ENCODE results near the gene TRAPPC6A.
A peak's percentile ranks its signal among the peaks of the same experiment; 100 is the strongest.
"Not testable (repeated sequence)": the region's sequence is repeated elsewhere in the genome, so short reads cannot be mapped to it uniquely, and the experiment has no call there.

TRAPPC6A gene

GRCh38 chr19:45130888-45131615 lies 47.0 kb downstream of the TRAPPC6A start:
- no peak for DNase-seq (ENCODE audit: low spot score)

DNA sequence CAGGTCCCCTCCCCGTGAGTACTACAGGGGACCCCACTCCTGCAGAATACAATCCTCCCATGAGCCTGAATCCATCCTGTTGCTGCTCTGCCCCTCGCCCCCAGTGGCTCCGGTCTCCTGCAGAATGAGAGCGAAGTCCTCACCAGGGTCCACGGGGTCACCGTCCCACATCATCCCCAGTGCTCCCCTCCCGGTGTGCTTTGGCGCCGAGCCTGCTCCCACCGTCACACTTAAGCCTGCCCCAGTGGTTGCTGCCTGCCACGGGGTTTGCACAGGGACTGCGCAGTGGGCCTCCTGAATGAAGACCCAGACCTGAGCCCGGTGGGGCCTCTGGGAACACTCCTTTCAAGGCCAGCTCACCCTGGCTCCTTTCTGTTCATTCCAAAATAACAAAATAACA lies 47.8 kb downstream of the TRAPPC6A start:
- DNase-seq (ENCODE audit: low spot score): no peak

DNA sequence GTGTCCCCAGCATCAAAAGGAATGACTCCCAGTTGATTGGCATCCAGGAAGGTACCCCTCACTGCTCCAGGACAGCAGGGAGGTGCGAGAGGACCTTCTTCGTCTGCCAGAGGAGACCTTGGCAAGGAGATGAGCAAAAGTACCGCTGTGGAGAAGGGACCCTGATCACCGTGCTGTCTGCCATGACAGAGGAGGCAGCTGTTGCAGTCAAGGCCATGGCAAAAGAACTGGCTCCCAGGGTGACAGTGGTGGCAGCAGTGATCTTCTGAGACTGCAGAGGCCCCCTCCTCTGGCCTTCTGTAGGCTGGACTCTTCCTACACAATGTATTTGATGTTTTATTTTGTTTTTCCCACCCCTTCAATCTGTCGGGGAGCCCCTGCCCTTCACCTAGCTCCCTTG lies 49.2 kb downstream of the TRAPPC6A start:
- DNase-seq (ENCODE audit: low spot score): no peak

DNA sequence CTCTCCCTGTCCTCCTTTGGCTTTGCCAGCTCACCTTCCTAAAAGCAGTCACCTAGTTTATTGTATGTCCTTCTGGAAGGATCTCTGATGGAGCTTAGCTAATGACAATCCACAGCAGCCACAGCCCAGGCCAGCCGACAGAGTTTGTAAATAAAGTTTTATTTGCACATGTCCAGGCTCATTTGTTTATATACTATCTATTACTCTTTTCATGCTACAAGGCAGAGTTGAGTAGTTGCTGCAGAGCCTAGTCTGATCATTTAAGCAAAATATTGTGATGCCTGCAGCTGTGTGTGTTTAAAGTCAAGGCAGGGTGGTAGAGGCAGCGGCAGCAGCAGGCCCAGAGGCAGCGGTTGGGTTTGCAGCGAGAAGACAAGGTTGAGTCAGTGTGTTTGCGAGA lies 49.9 kb downstream of the TRAPPC6A start:
- DNase-seq (ENCODE audit: low spot score): no peak

DNA sequence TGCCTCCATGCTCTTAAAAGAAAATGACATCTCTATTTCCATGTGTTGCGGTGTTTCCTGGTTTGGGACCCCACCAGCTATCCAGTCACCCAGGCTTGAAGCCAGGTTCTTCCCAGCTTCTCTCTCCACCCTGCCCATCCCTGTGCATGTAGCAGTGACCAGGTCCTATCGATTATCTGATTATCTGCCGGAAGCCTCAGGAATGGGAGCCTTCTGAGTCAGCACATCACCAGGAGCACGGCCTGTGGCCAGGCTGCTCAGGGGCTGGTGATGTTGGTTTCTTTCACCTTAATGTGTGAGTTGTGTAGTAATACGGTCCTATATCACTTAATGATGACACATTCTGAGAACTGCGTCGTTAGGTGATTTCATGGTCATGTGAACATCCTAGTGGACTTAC lies 51.4 kb downstream of the TRAPPC6A start:
- no peak for DNase-seq (ENCODE audit: low spot score)

DNA sequence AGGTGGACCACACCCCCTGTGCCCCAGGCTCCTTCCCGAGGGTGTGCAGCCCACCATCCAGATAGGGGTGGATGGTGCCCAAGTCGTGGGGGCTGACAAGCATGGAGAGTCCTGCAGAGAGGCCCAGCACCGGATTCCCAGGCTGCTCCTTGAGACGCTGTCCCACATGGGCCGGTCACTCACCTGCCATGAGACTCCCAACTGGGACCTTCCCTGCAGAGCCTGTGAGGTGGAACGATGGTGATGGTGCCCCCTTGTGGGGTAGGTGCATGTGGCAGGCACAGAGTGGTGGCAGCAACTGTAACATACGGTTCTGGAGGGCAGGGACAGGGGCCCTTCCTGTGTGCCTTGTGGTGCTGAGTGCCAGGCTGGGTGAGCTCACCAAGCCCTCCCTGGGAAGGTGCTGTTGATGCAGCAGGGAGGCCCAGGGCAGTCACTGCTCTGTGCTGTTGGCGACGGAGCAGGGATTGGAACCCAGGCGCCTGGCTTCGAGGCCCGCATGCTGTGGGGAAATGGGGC lies 52.0 kb downstream of the TRAPPC6A start:
- DNase-seq (ENCODE audit: low spot score): peak; percentile 85

DNA sequence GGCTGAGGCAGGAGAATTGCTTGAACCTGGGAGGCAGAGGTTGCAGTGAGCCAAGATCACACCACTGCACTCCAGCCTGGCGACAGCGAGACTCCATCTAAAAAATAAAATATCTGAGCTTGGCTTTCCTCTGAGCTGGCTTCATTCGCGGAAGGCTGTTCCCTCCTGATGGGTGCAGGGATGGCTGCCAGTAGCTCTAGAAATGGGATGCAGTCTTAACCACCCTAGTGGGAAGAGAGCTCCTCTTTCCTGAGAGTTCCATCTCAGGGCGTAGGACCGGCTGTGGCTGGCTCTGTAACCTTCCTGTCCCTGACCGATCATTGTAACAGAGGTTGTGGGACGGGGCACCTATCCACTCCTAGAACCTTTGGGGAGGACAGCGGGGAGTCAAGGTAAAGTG lies 52.7 kb downstream of the TRAPPC6A start:
- no peak for DNase-seq (ENCODE audit: low spot score)

- DNase-seq (ENCODE audit: low spot score): no peak
These were observed 54.0 kb downstream of the TRAPPC6A start for GRCh38 chr19:45124021-45124420.

DNA sequence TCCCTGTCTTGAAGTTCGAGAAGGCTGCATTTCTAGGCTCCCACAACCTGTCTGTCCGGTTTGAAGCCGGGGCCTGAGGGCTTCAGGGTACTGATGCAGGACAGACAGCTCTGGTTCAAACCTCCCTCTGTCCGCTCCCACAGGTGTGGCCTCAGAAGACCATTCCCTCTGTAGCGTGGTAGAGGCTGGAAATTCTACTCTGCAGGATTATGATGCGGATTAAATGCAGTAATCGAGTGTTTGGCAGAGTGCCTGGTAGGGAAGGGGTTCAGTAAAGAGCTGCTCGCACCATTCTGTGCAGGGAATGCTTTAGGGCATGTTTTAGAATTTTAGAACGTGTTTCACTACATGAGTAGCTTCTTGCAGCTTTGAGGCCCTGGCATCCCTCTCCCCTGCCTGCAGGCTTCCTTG lies 54.6 kb downstream of the TRAPPC6A start:
- no peak for DNase-seq (ENCODE audit: low spot score)

DNA sequence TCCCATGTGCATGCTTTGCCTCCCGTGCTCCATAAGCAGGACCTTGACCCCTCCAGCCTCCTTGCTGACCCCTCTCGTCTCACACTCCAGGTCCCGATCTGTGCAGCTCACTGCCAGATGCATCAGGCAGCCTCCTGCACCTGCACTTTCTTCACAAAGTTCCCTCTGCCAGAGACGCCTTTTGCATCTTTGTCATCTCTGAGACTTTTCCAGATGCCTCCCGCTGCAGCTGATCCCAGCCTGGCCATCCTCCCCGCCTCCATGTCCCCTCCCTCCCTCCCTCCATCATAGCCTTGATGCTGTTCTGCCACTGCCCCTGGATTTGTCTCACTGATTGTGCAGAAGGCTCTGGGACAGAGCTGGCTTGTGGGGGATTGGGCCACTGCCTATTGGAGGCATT lies 55.2 kb downstream of the TRAPPC6A start:
- DNase-seq (ENCODE audit: low spot score): no peak

GRCh38 chr19:45121827-45122345 lies 56.2 kb downstream of the TRAPPC6A start:
- DNase-seq (ENCODE audit: low spot score): no peak

GRCh38 chr19:45119582-45119981 lies 58.5 kb downstream of the TRAPPC6A start:
- DNase-seq (ENCODE audit: low spot score): no peak

DNA sequence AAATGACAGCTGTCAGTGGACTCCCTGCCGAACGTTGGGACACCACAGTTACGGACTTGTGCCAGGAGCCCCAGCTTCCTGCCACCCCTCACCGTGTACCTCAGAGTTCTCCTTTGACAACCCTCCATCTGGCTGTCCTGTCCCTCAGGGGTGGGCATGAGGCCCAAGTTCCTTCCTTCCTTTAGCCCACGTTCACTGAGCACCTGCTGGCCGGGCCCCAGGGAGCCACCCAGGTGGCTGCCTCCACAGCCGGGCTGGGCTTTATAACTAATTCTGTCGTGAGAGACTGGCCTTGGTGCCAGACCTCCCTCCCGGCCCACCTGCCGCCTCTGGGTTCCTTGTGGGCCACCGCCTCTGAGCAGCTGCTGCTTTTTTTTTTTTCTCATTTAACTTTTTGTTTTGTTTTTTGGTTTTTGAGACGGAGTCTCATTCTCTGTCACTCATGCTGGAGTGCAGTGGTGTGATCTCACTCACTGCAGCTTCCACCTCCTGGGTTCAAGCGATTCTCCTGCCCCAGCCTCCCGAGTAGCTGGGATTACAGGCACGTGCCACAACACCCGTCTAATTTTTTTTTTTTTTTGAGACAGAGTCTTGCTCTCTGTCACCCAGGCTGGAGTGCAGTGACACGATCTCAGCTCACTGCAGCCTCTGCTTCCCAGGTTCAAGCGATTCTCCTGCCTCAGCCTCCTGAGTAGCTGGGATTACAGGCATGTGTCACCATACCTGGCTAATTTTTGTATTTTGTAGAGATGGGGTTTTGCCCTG lies 59.3 kb downstream of the TRAPPC6A start:
- DNase-seq (ENCODE audit: low spot score): not testable (repeated sequence)

- DNase-seq (ENCODE audit: low spot score): no peak
These were observed 59.9 kb downstream of the TRAPPC6A start for GRCh38 chr19:45118106-45118505.

DNA sequence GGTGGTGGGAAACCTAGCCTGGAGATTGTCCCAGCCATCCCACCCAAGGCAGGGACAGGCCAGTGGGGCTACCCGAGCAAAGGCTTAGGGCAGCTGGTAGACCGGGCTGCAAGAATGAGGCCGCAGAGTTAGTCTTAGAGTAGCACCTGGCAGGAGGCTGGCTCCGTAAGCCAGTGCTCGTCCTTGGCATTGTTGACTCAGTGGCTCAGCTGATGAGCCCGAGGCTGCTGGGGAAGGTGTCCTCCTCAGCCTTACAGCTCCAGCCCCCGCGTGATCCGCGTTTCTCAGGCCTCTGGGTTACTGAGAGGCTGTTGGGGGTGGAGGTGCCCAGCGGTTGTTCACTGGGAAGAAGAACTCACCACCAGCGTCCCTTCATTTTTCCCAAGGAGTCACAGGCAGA lies 60.4 kb downstream of the TRAPPC6A start:
- no peak for DNase-seq (ENCODE audit: low spot score)

- no peak for DNase-seq (ENCODE audit: low spot score)
These were observed 60.9 kb downstream of the TRAPPC6A start for GRCh38 chr19:45117167-45117594.

GRCh38 chr19:45115809-45116615 lies 62.0 kb downstream of the TRAPPC6A start:
- no peak for DNase-seq (ENCODE audit: low spot score)

DNA sequence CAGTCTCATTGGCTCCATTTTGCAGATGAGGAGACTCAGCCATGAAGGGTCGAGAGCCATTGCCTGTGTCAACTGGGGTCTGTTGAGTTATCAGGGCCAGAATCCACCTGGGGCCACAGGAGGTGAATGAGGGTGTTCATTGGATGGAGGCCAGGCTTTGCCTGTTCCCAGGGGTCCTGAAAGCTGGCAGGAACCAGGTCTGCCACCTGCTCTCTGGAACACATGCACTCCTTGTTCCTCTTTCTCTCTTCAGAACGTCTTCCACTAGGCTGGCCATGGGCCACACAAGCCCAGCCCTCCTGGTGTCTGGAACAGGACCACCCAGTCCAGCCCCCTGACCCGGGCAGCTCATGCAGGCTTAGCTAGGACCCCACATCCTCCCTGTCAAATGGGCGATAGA lies 63.9 kb downstream of the TRAPPC6A start:
- DNase-seq (ENCODE audit: low spot score): no peak

DNA sequence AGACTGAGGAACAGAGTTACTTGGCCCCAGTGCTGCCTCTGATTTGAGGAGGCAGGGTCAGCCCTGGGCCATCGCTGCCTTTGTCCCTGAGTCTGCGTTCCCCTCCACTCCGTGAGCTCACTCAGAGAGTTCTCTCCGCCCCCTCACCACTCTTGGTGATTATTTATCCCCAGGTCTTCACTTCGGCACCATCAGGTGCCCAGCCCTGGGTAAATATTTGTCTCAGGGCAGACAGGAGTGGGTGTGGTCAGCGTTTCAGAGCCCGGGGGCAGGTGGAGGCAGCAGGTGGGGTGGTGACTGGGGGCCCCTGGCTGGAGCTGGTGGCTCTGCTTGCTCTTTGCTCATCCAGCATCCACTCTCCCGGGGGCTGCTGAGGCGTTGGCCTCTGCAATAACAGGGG lies 64.4 kb downstream of the TRAPPC6A start:
- no peak for DNase-seq (ENCODE audit: low spot score)

Measured in HuH-7 (cell line).